OCI-LY7 (cell line): ENCODE data around the gene SLCO1B3. TPM values are rescaled to one million over a fixed set of nuclear protein-coding genes. Genes with fewer than 3 reads are reported as not detected.

Experiments used
- BruUV-seq: library from RNA; stranded (reverse); fragments of 400-500 nt; replicated peaks from 2 replicates; lab custom pipeline; 2021; lab: Mats Ljungman, UMichigan
- CTCF ChIA-PET: fragments of 300-600 bp; sonication (Branson Sonifier 250); formaldehyde crosslinking; loops from one replicate; lab custom pipeline; 2022; ENCODE audit warnings: antibody characterized with exemption; ENCODE audit not compliant: unreplicated experiment; lab: Charles Lee
- POLR2A ChIA-PET: fragments of 300-600 bp; sonication (Branson Sonifier 250); formaldehyde crosslinking; loops from one replicate; lab custom pipeline; 2022; ENCODE audit warnings: antibody characterized with exemption; lab: Charles Lee
- DNase-seq: peaks from one replicate; pipeline ENCODE4 v3.0.0-alpha.2; 2015; ENCODE audit warnings: low spot score
- H2AFZ ChIP-seq: fragments of 200-600 bp; sonication (generic), shearing (Covaris generic); 2 replicates; pipeline ENCODE4 v1.6.1; 2014; ENCODE audit warnings: mild to moderate bottlenecking, antibody characterized with exemption, low read length, moderate library complexity
- H3K27ac ChIP-seq: fragments of 200-600 bp; sonication (generic); 2 replicates; pipeline ENCODE4 v1.5.1; 2014; ENCODE audit warnings: mixed run types, low read depth, mild to moderate bottlenecking, moderate library complexity, low read length, inconsistent platforms; ENCODE audit not compliant: poor library complexity, severe bottlenecking
- H3K36me3 ChIP-seq: fragments of 200-600 bp; sonication (generic); 2 replicates; pipeline ENCODE4 v1.6.1; 2014; ENCODE audit warnings: mild to moderate bottlenecking, antibody characterized with exemption, low read length, moderate library complexity, mixed read lengths; ENCODE audit not compliant: insufficient read depth
- H3K4me1 ChIP-seq: fragments of 200-600 bp; sonication (generic); 2 replicates; pipeline ENCODE4 v1.5.1; 2014; ENCODE audit warnings: mild to moderate bottlenecking, low read length; ENCODE audit not compliant: insufficient read depth, poor library complexity, severe bottlenecking
- H3K4me2 ChIP-seq: fragments of 200-600 bp; sonication (generic); 2 replicates; pipeline ENCODE4 v1.6.1; 2014; ENCODE audit warnings: mild to moderate bottlenecking, low read length
- H3K4me3 ChIP-seq: fragments of 200-600 bp; sonication (generic); 2 replicates; pipeline ENCODE4 v1.5.1; 2014; ENCODE audit warnings: mild to moderate bottlenecking, low read depth, low read length; ENCODE audit not compliant: poor library complexity, severe bottlenecking
- H3K79me2 ChIP-seq: fragments of 200-600 bp; sonication (generic); 2 replicates; pipeline ENCODE4 v1.6.1; 2016; ENCODE audit warnings: low read depth, mild to moderate bottlenecking, low read length, moderate library complexity, mixed read lengths; ENCODE audit not compliant: insufficient read depth
- H3K9me2 ChIP-seq: fragments of 200-600 bp; sonication (generic); 2 replicates; pipeline ENCODE4 v1.6.1; 2016; ENCODE audit warnings: mild to moderate bottlenecking, low read length, mixed read lengths; ENCODE audit not compliant: insufficient read depth
- H3K9me3 ChIP-seq: fragments of 200-600 bp; sonication (generic); 2 replicates; pipeline ENCODE4 v1.6.1; 2014; ENCODE audit warnings: mild to moderate bottlenecking, mixed run types, low read length, mixed read lengths
- H4K20me1 ChIP-seq: fragments of 200-600 bp; sonication (generic); 2 replicates; pipeline ENCODE4 v1.6.1; 2014; ENCODE audit warnings: mild to moderate bottlenecking, antibody characterized with exemption, low read length, moderate library complexity, mixed read lengths; ENCODE audit not compliant: insufficient read depth
- CTCF ChIP-seq: fragments of 200-600 bp; sonication (generic); conservative IDR thresholded peaks from 2 replicates; pipeline ENCODE4 v1.5.1; 2014; ENCODE audit warnings: mild to moderate bottlenecking, antibody characterized with exemption, low read length, moderate library complexity, mixed read lengths
- EZH2phosphoT487 ChIP-seq: fragments of 200-600 bp; sonication (generic); IDR thresholded peaks from 2 replicates; pipeline ENCODE4 v1.6.1; 2018; ENCODE audit warnings: low read depth, borderline replicate concordance, mild to moderate bottlenecking, mixed run types, antibody characterized with exemption, low read length, moderate library complexity, mixed read lengths
- intact Hi-C: fragments of 100-400 bp; cut with micrococcal nuclease; formaldehyde crosslinking; loops from one replicate; pipeline ENCODE4 v1.10.0; 2022; ENCODE audit not compliant: unreplicated experiment
- total RNA-seq, 2 experiments: library from RNA; depleted of rRNA in 1 of 2; stranded (reverse); fragments of >200 nt in 1 of 2; shearing (Covaris generic) in 1 of 2; gene quantifications; 2 replicates each; pipeline ENCODE4 v1.2.3, GENCODE V29; 2014 to 2022

Gene SLCO1B3
- total RNA-seq, 2 experiments from 2014 or later = not detected

- Histone ChIP-seq H3K4me3 (no peak overlapping the region), H3K4me2 (no peak overlapping the region), H3K4me1 (no peaks in the 10 kb centered on the region), H3K9me3 (no peaks in the 10 kb centered on the region), H3K9me2 (no peaks in the 10 kb centered on the region), H3K27ac (no peak overlapping the region), H4K20me1 (no peaks in the 10 kb centered on the region), H2AFZ (no peak overlapping the region), H3K79me2 (no peaks in the 10 kb centered on the region), H3K36me3 (no peaks in the 10 kb centered on the region)
- CTCF ChIA-PET = no interaction called here
- intact Hi-C loops = no loop called here
- DNase-seq = no peak
- no peak for TF ChIP-seq EZH2phosphoT487
- no peak for TF ChIP-seq CTCF
- POLR2A ChIA-PET = no interaction called here
- BruUV-seq = no TSS peak
These were observed 5.1 kb downstream of the SLCO1B3 start for GRCh38 chr12:20815574-20815973.

- H3K36me3 ChIP-seq = no peaks in the 10 kb centered on the region
- H3K4me2 ChIP-seq = no peak overlapping the region
- H3K9me2 ChIP-seq = no peaks in the 10 kb centered on the region
- H3K27ac ChIP-seq = no peak overlapping the region
- no peaks in the 10 kb centered on the region for H4K20me1 ChIP-seq
- CTCF ChIA-PET = no interaction called here
- H3K4me1 ChIP-seq = no peaks in the 10 kb centered on the region
- intact Hi-C loops = no loop called here
- no peak for DNase-seq
- no peak overlapping the region for H3K4me3 ChIP-seq
- BruUV-seq = no TSS peak
- POLR2A ChIA-PET = no interaction called here
- no peaks in the 10 kb centered on the region for H3K79me2 ChIP-seq
- TF ChIP-seq CTCF (no peak), EZH2phosphoT487 (no peak)
- H3K9me3 ChIP-seq = no peaks in the 10 kb centered on the region
- H2AFZ ChIP-seq = no peak overlapping the region
These were observed 11.9 kb downstream of the SLCO1B3 start for GRCh38 chr12:20822415-20822814.

GRCh38 chr12:20822925-20823324 is 12.4 kb downstream of the SLCO1B3 start:
- BruUV-seq = no TSS peak
- ChIA-PET CTCF (no interaction called here), POLR2A (no interaction called here)
- H3K9me3 ChIP-seq = no peaks in the 10 kb centered on the region
- no peaks in the 10 kb centered on the region for H3K79me2 ChIP-seq
- no peak for TF ChIP-seq CTCF
- TF ChIP-seq EZH2phosphoT487 = no peak
- intact Hi-C loops = no loop called here
- H2AFZ ChIP-seq = no peak overlapping the region
- H3K9me2 ChIP-seq = no peaks in the 10 kb centered on the region
- H3K4me2 ChIP-seq = no peak overlapping the region
- H3K27ac ChIP-seq = no peak overlapping the region
- DNase-seq = no peak
- H3K4me3 ChIP-seq = no peak overlapping the region
- H4K20me1 ChIP-seq = no peaks in the 10 kb centered on the region
- no peaks in the 10 kb centered on the region for H3K4me1 ChIP-seq
- H3K36me3 ChIP-seq = no peaks in the 10 kb centered on the region
